Mammary epithelial cell (primary cell): ENCODE data around the gene TMEM167A.

Source experiments
- EZH2 ChIP-seq: IDR thresholded peaks from 2 replicates; pipeline ENCODE4 v1.6.1; 2012; ENCODE audit warnings: low read length, inconsistent platforms, borderline replicate concordance
- TF ChIP-seq, protein P1 (sequence below), 2 donors: IDR thresholded peaks in 1 of 2; conservative IDR thresholded peaks in 1 of 2; 2 replicates each; pipeline ENCODE4 v1.5.1; 2011 to 2012; ENCODE audit warnings: inconsistent platforms in 2 of 2, low read length in 2 of 2, mild to moderate bottlenecking in 2 of 2, control low read depth in 1 of 2, low read depth in 1 of 2; ENCODE audit not compliant: insufficient read depth in 1 of 2; ENCODE audit errors: extremely low read depth in 1 of 2

GRCh38 chr5:83072966-83073365, 4.2 kb downstream of the TMEM167A start:
- TF ChIP-seq, protein P1, sequence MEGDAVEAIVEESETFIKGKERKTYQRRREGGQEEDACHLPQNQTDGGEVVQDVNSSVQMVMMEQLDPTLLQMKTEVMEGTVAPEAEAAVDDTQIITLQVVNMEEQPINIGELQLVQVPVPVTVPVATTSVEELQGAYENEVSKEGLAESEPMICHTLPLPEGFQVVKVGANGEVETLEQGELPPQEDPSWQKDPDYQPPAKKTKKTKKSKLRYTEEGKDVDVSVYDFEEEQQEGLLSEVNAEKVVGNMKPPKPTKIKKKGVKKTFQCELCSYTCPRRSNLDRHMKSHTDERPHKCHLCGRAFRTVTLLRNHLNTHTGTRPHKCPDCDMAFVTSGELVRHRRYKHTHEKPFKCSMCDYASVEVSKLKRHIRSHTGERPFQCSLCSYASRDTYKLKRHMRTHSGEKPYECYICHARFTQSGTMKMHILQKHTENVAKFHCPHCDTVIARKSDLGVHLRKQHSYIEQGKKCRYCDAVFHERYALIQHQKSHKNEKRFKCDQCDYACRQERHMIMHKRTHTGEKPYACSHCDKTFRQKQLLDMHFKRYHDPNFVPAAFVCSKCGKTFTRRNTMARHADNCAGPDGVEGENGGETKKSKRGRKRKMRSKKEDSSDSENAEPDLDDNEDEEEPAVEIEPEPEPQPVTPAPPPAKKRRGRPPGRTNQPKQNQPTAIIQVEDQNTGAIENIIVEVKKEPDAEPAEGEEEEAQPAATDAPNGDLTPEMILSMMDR (conservative IDR thresholded peaks at IDR 0.05 in 1 of 2, IDR thresholded peaks at IDR 0.05 in 1 of 2; ENCODE audit: extremely low read depth in 1 of 2, insufficient read depth in 1 of 2, low read depth in 1 of 2, low read length in 2 of 2), result no peak
- no peak for TF ChIP-seq EZH2
